Activated CD4-positive, alpha-beta T cell treated with anti-CD3 and anti-CD28 coated beads, Interleukin-2, amount 10 ng/mL, durations not matched to agents 7 days and 5 days (primary cell): ENCODE measurements around the gene RNF150. TPM values are rescaled to one million over a fixed set of nuclear protein-coding genes. Genes with fewer than 3 reads are reported as not detected.

Experiments
- CTCF ChIA-PET: fragments of 350-600 bp; sonication (Branson Sonifier 250); formaldehyde crosslinking; loops from one replicate; lab custom pipeline; 2021; ENCODE audit warnings: antibody characterized with exemption; lab: Charles Lee
- POLR2A ChIA-PET: fragments of 350-600 bp; sonication (Branson Sonifier 250); formaldehyde crosslinking; loops from one replicate; lab custom pipeline; 2021; ENCODE audit warnings: antibody characterized with exemption; lab: Charles Lee
- DNase-seq: peaks from one replicate; pipeline ENCODE4 v3.0.0-alpha.2; 2020
- H3K27ac Mint-ChIP-seq: one replicate; pipeline ENCODE4 v1.8.0; 2021; ENCODE audit warnings: mild to moderate bottlenecking, moderate library complexity, mixed read lengths
- H3K27me3 Mint-ChIP-seq: one replicate; pipeline ENCODE4 v1.8.0; 2021; ENCODE audit warnings: mixed read lengths
- H3K36me3 Mint-ChIP-seq: one replicate; pipeline ENCODE4 v1.8.0; 2021; ENCODE audit warnings: low read depth, mixed read lengths
- H3K4me1 Mint-ChIP-seq: one replicate; pipeline ENCODE4 v1.8.0; 2021; ENCODE audit warnings: mixed read lengths
- H3K4me3 Mint-ChIP-seq: one replicate; pipeline ENCODE4 v1.8.0; 2021; ENCODE audit warnings: mild to moderate bottlenecking, moderate library complexity, mixed read lengths
- H3K9me3 Mint-ChIP-seq: one replicate; pipeline ENCODE4 v1.8.0; 2021; ENCODE audit warnings: mixed read lengths
- total RNA-seq, 2 experiments: library from RNA; stranded (reverse); gene quantifications; one replicate each; pipeline ENCODE4 v1.2.3, GENCODE V29; 2021

The RNF150 gene
- total RNA-seq, 2 experiments from 2014 or later = 0.02 TPM; not detected in 1

DNA sequence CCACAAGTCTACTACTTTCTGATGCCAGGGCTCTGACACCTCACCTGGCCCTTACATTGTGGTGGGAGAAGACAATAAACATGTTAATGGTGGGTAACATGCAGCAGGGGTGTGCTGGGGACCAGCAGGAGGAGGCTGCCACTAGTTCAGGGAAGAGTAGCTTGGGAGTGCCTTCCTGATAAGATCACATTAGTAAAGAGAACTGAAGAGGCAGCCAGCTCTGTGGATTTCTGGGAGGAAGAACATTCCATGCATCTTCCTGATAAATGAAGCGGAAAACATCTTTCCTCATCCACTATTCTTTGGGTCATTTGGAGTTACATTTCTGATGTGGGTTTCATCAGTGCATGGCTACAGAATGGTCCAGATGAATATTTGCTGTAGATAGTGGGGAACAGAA lies 9.0 kb downstream of the RNF150 start:
- Mint-ChIP-seq H3K9me3 (no peaks in the 10 kb centered on the region), H3K27ac (no peak overlapping the region), H3K36me3 (no peaks in the 10 kb centered on the region), H3K27me3 (peaks cover 27% of the 10 kb centered on the region), H3K4me1 (peaks cover 3% of the 10 kb centered on the region), H3K4me3 (no peak overlapping the region)
- POLR2A ChIA-PET = no interaction called here
- no peak for DNase-seq
- CTCF ChIA-PET = interaction anchor here (0.6 kb wide), 1 partner anchor 1199 kb away, joined by 3 read pairs; no protein-coding TSS in a partner anchor

- peaks cover 9% of the 10 kb centered on the region for H3K27me3 Mint-ChIP-seq
- H3K4me3 Mint-ChIP-seq = no peak overlapping the region
- ChIA-PET CTCF (interaction anchor here (1.3 kb wide), 1 partner anchor 9 kb away, joined by 4 read pairs; no protein-coding TSS in a partner anchor), POLR2A (no interaction called here)
- no peak overlapping the region for H3K27ac Mint-ChIP-seq
- DNase-seq = no peak
- no peaks in the 10 kb centered on the region for H3K36me3 Mint-ChIP-seq
- peaks cover 3% of the 10 kb centered on the region for H3K4me1 Mint-ChIP-seq
- H3K9me3 Mint-ChIP-seq = no peaks in the 10 kb centered on the region
These were observed 11.4 kb downstream of the RNF150 start for GRCh38 chr4:141121768-141122454.

GRCh38 chr4:141121101-141121500 lies 12.2 kb downstream of the RNF150 start:
- CTCF ChIA-PET = interaction anchor here (0.5 kb wide), 1 partner anchor 19 kb away, joined by 4 read pairs; no protein-coding TSS in a partner anchor
- Mint-ChIP-seq H3K27ac (no peak overlapping the region), H3K36me3 (no peaks in the 10 kb centered on the region), H3K4me3 (no peak overlapping the region), H3K27me3 (peaks cover 3% of the 10 kb centered on the region), H3K4me1 (peaks cover 3% of the 10 kb centered on the region), H3K9me3 (no peaks in the 10 kb centered on the region)
- DNase-seq = no peak
- POLR2A ChIA-PET = no interaction called here

DNA sequence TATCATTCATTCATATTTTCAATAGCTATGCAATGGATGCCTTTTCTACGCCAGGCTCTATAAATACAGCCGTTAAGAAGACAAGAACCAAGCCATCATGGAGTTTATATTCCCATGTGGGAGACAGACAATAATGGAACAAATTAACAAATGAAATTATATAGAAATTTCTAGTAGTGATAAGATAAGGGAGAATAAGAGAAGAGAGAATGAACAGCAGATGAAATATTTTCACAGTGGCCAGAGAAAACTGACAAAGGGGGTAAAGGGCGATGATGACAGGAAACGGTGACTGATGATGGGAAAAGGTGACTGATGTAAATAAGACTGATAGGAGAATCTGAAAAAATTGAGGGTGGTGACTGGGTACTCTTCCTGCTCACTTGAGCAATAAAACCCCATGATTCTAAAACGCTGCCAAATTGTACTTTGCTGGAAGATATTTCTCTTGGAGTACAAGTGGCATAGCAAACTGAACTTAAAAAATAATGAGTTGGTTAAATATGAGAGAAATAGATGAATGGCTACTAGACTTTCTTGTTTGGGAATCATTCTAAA lies 13.2 kb downstream of the RNF150 start:
- Mint-ChIP-seq H3K36me3 (no peaks in the 10 kb centered on the region), H3K27me3 (peaks cover 2% of the 10 kb centered on the region), H3K27ac (no peak overlapping the region), H3K4me1 (peaks cover 3% of the 10 kb centered on the region), H3K9me3 (peaks cover 2% of the 10 kb centered on the region), H3K4me3 (no peak overlapping the region)
- DNase-seq = no peak
- CTCF ChIA-PET = no interaction called here
- POLR2A ChIA-PET = no interaction called here

DNA sequence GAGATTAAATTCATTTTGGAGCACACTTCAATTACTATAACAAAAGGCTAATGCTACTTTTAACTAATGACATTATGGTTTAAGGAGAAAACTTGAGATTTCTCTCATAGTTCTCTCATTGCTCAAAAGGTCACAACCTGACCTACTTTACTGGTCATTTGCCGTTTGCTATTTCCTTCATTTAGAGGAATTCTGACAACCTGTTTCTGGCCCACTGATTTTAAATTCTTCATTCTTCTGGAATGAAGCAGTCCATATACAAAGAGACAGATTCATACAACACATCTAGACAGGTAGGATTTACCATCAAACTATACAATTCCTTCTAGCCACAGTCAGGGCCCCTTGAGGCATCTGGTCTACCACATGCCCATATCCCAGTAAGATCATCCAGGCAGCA lies 14.2 kb downstream of the RNF150 start:
- no peaks in the 10 kb centered on the region for H3K36me3 Mint-ChIP-seq
- H3K27me3 Mint-ChIP-seq = peaks cover 3% of the 10 kb centered on the region
- no peak overlapping the region for H3K4me3 Mint-ChIP-seq
- ChIA-PET CTCF (no interaction called here), POLR2A (no interaction called here)
- no peak overlapping the region for H3K27ac Mint-ChIP-seq
- no peak for DNase-seq
- peaks cover 4% of the 10 kb centered on the region for H3K9me3 Mint-ChIP-seq
- peaks cover 3% of the 10 kb centered on the region for H3K4me1 Mint-ChIP-seq

- H3K27ac Mint-ChIP-seq = no peak overlapping the region
- H3K9me3 Mint-ChIP-seq = peaks cover 4% of the 10 kb centered on the region
- peaks cover 3% of the 10 kb centered on the region for H3K27me3 Mint-ChIP-seq
- CTCF ChIA-PET = no interaction called here
- no peaks in the 10 kb centered on the region for H3K36me3 Mint-ChIP-seq
- POLR2A ChIA-PET = no interaction called here
- no peak for DNase-seq
- no peak overlapping the region for H3K4me3 Mint-ChIP-seq
- peaks cover 3% of the 10 kb centered on the region for H3K4me1 Mint-ChIP-seq
These were observed 14.9 kb downstream of the RNF150 start for GRCh38 chr4:141118381-141118780.

- POLR2A ChIA-PET = no interaction called here
- no peak overlapping the region for H3K27ac Mint-ChIP-seq
- H3K9me3 Mint-ChIP-seq = peaks cover 4% of the 10 kb centered on the region
- H3K36me3 Mint-ChIP-seq = no peaks in the 10 kb centered on the region
- peaks cover 3% of the 10 kb centered on the region for H3K27me3 Mint-ChIP-seq
- H3K4me3 Mint-ChIP-seq = no peak overlapping the region
- no peak for DNase-seq
- H3K4me1 Mint-ChIP-seq = peaks cover 3% of the 10 kb centered on the region
- CTCF ChIA-PET = no interaction called here
These were observed 15.3 kb downstream of the RNF150 start for GRCh38 chr4:141117935-141118334.

GRCh38 chr4:141109983-141110382 lies 23.3 kb downstream of the RNF150 start:
- Mint-ChIP-seq H3K4me1 (no peaks in the 10 kb centered on the region), H3K27ac (no peak overlapping the region), H3K36me3 (no peaks in the 10 kb centered on the region), H3K27me3 (no peaks in the 10 kb centered on the region), H3K9me3 (peaks cover 1% of the 10 kb centered on the region), H3K4me3 (no peak overlapping the region)
- CTCF ChIA-PET = no interaction called here
- DNase-seq = no peak
- POLR2A ChIA-PET = no interaction called here

DNA sequence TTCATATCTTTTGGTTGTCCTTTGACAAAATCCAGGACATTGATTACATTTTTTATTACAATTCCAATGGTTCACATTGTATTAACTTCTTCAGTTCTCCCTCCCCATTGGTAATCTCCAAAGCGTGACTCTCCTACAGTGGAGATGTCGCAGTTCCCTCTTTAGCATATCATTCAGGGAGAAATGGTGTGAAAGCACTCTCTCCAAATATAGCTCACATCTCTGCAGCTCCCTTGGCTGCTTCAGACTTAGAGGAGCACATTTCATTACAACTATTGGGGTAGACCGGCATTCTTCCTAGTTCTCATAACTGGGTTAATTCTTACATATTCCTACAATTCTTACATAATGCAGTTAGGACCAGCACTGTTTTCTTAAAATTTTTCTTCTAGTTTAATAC lies 25.3 kb downstream of the RNF150 start:
- Mint-ChIP-seq H3K4me3 (no peak overlapping the region), H3K27ac (no peak overlapping the region), H3K4me1 (no peaks in the 10 kb centered on the region), H3K36me3 (no peaks in the 10 kb centered on the region), H3K27me3 (no peaks in the 10 kb centered on the region), H3K9me3 (no peaks in the 10 kb centered on the region)
- CTCF ChIA-PET = no interaction called here
- POLR2A ChIA-PET = no interaction called here
- DNase-seq = no peak

GRCh38 chr4:141102367-141102766 lies 30.9 kb downstream of the RNF150 start:
- Mint-ChIP-seq H3K27me3 (no peaks in the 10 kb centered on the region), H3K9me3 (no peaks in the 10 kb centered on the region), H3K27ac (no peak overlapping the region), H3K36me3 (no peaks in the 10 kb centered on the region), H3K4me1 (no peaks in the 10 kb centered on the region), H3K4me3 (no peak overlapping the region)
- DNase-seq = no peak
- ChIA-PET CTCF (no interaction called here), POLR2A (no interaction called here)

- H3K27ac Mint-ChIP-seq = no peak overlapping the region
- no peaks in the 10 kb centered on the region for H3K9me3 Mint-ChIP-seq
- no peaks in the 10 kb centered on the region for H3K36me3 Mint-ChIP-seq
- DNase-seq = no peak
- H3K27me3 Mint-ChIP-seq = no peaks in the 10 kb centered on the region
- CTCF ChIA-PET = no interaction called here
- POLR2A ChIA-PET = no interaction called here
- no peaks in the 10 kb centered on the region for H3K4me1 Mint-ChIP-seq
- H3K4me3 Mint-ChIP-seq = no peak overlapping the region
These were observed 31.8 kb downstream of the RNF150 start for GRCh38 chr4:141101511-141101910.

- Mint-ChIP-seq H3K9me3 (no peaks in the 10 kb centered on the region), H3K27ac (no peak overlapping the region), H3K4me3 (no peak overlapping the region), H3K27me3 (no peaks in the 10 kb centered on the region), H3K4me1 (no peaks in the 10 kb centered on the region), H3K36me3 (no peaks in the 10 kb centered on the region)
- ChIA-PET CTCF (no interaction called here), POLR2A (no interaction called here)
- DNase-seq = no peak
These were observed 33.9 kb downstream of the RNF150 start for GRCh38 chr4:141099326-141099725.

- ChIA-PET POLR2A (no interaction called here), CTCF (no interaction called here)
- Mint-ChIP-seq H3K4me1 (no peaks in the 10 kb centered on the region), H3K9me3 (peaks cover 8% of the 10 kb centered on the region), H3K36me3 (no peaks in the 10 kb centered on the region), H3K27ac (no peak overlapping the region), H3K4me3 (no peak overlapping the region), H3K27me3 (no peaks in the 10 kb centered on the region)
- DNase-seq = no peak
These were observed 35.1 kb downstream of the RNF150 start for GRCh38 chr4:141098163-141098562.

DNA sequence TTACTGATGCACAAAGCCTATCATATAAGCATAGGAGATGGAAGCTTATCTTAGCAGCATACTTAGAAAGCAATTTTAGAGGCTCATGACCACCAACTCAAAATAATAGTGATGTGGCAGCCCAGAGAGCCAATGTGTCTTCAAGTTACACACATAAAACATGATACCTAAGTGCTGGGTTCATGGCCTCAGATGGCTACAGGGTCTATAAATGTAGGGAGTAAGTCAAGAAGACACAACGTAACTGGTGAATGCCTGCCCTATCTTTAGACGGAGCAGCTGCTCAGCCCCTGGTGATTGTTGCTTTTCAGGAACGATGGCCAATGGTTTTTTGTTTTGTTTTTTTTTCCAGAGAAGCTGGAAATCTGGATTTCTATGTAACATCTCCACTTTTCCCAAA lies 42.8 kb downstream of the RNF150 start:
- ChIA-PET CTCF (no interaction called here), POLR2A (no interaction called here)
- Mint-ChIP-seq H3K27me3 (no peaks in the 10 kb centered on the region), H3K27ac (no peak overlapping the region), H3K9me3 (peaks cover 8% of the 10 kb centered on the region), H3K4me3 (no peak overlapping the region), H3K36me3 (no peaks in the 10 kb centered on the region), H3K4me1 (no peaks in the 10 kb centered on the region)
- no peak for DNase-seq
